Osteocyte (in vitro differentiated cells): Measurements from ENCODE around the gene ZBP1. TPM values are rescaled to one million over a fixed set of nuclear protein-coding genes. Genes with fewer than 3 reads are reported as not detected.

ENCODE experiments used
- DNase-seq: peaks from one replicate; pipeline ENCODE4 v3.0.0; 2021; ENCODE audit warnings: mixed read lengths; ENCODE audit not compliant: unreplicated experiment; ENCODE audit errors: extremely low spot score
- H3K27ac Mint-ChIP-seq: one replicate; pipeline ENCODE4 v1.8.0; 2021; ENCODE audit warnings: mild to moderate bottlenecking, mixed read lengths; ENCODE audit not compliant: unreplicated experiment
- H3K27me3 Mint-ChIP-seq: one replicate; pipeline ENCODE4 v1.8.0; 2021; ENCODE audit warnings: mixed read lengths; ENCODE audit not compliant: unreplicated experiment
- H3K36me3 Mint-ChIP-seq: one replicate; pipeline ENCODE4 v1.8.0; 2021; ENCODE audit warnings: mixed read lengths; ENCODE audit not compliant: unreplicated experiment
- H3K4me1 Mint-ChIP-seq: one replicate; pipeline ENCODE4 v1.8.0; 2021; ENCODE audit warnings: mixed read lengths; ENCODE audit not compliant: unreplicated experiment
- H3K4me3 Mint-ChIP-seq: one replicate; pipeline ENCODE4 v1.8.0; 2021; ENCODE audit warnings: mild to moderate bottlenecking, moderate library complexity, mixed read lengths; ENCODE audit not compliant: unreplicated experiment
- H3K9me3 Mint-ChIP-seq: one replicate; pipeline ENCODE4 v1.8.0; 2021; ENCODE audit warnings: mixed read lengths; ENCODE audit not compliant: unreplicated experiment
- total RNA-seq: library from RNA; stranded (reverse); gene quantifications from 2 replicates; pipeline ENCODE4 v1.2.1, GENCODE V29; 2021
- TF ChIP-seq, protein P1 (sequence below): fragments of 200-600 bp; sonication (generic); IDR thresholded peaks from 2 replicates; pipeline ENCODE4 v1.5.0; 2021; ENCODE audit warnings: antibody characterized with exemption, mild to moderate bottlenecking, moderate library complexity

Gene ZBP1
- total RNA-seq, 1 donor from 2014 or later, result not detected

DNA sequence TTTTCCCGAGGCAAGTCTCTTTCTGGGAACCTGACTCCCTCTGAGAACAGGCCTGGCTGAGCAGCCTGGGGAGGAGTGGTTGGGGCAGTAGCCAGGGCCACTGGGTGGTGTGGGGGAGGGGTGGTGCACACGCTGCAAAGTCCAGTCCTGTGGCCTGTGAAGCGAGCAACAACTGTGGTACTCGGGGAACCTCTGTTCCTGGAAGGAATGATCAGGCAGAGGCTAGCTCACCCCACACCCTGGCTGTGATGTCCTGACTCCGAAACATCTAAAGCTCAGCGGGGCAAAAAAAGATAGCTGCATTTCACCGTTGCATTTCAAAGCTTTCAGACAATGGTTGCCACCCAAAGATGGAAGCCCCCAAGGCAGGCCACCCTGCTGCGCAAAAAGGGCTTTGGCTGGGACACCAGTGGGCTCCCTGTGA, 33.8 kb downstream of the ZBP1 start:
- no peak overlapping the region for H3K27ac Mint-ChIP-seq
- H3K36me3 Mint-ChIP-seq, result no peaks in the 10 kb centered on the region
- no peak overlapping the region for H3K4me3 Mint-ChIP-seq
- TF ChIP-seq, protein P1, sequence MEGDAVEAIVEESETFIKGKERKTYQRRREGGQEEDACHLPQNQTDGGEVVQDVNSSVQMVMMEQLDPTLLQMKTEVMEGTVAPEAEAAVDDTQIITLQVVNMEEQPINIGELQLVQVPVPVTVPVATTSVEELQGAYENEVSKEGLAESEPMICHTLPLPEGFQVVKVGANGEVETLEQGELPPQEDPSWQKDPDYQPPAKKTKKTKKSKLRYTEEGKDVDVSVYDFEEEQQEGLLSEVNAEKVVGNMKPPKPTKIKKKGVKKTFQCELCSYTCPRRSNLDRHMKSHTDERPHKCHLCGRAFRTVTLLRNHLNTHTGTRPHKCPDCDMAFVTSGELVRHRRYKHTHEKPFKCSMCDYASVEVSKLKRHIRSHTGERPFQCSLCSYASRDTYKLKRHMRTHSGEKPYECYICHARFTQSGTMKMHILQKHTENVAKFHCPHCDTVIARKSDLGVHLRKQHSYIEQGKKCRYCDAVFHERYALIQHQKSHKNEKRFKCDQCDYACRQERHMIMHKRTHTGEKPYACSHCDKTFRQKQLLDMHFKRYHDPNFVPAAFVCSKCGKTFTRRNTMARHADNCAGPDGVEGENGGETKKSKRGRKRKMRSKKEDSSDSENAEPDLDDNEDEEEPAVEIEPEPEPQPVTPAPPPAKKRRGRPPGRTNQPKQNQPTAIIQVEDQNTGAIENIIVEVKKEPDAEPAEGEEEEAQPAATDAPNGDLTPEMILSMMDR, result no peak
- peaks cover 22% of the 10 kb centered on the region for H3K4me1 Mint-ChIP-seq
- no peak for DNase-seq
- peaks cover 3% of the 10 kb centered on the region for H3K27me3 Mint-ChIP-seq
- H3K9me3 Mint-ChIP-seq, result no peaks in the 10 kb centered on the region

DNA sequence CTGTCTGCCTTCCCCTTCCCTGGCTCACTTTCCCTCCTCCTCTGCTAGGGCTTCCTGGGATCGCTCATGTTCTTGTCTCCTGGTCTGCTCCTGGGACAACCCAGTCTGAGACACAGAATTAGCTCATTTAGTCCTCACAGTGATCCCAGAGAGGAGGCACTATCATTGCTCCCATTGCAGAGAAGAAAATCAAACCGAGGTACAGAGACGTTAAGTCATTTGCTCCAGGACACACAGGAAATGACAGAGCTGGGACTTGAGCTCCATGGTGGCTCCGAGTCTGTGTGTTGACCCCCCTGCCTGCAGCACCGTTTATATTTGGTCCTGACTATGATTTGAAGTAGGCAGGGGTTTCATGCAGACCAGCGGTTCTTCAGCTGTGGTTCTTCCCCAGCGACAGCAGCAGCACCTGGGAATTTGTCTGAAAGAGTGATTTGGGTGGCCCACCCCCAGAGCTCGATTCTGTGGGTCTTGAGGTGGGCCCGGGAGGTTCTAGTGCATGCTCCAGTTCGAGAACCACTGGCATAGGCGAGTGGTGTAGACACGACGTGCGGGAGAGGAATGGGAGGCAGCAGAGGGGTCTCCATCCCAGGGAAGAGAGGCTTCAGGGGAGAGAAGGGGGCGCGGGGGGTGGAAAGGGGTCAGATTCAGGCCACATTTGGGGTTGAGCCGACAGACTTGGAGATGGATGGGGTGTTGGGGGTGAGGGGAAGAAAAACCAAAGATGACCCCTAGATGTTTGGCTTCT, 34.6 kb downstream of the ZBP1 start:
- Mint-ChIP-seq H3K36me3 (no peaks in the 10 kb centered on the region), H3K27me3 (peaks cover 3% of the 10 kb centered on the region), H3K4me3 (no peak overlapping the region), H3K27ac (no peak overlapping the region), H3K9me3 (no peaks in the 10 kb centered on the region), H3K4me1 (peaks cover 22% of the 10 kb centered on the region)
- no peak for DNase-seq
- TF ChIP-seq, protein P1, result no peak

DNA sequence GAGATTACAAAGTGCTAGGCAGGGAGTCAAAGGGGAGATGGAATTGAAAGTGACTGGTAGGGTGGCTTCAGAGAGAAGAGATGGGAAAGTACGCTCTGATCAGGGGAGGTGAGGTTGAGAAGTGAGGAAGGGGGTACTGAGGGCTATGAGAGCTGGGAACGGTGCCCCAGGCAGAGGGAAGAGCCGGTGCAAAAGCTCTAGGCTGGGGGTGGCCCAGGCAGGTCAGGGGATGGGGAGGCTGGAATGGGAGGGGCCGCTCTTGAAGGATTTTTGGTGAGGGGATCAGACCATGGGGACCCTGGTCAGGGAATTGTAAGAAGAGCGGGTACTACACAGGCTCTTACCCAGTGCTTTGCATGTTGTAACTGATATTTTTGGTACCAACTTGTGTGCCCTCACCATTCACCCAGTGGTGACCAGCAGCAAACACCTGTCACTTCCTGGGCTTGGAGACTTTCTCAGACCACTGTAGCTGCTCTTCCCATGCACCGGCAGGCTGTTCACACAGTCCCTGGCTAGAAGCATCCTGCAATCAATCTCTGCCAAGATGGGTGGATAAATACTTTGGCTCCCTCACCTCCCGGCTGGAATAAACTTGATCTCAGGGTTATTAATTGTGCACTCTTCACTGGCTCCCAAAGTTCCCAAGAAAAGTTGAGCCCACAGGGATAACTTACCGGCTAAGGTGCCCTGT, 35.3 kb downstream of the ZBP1 start:
- TF ChIP-seq, protein P1, result no peak
- H3K4me3 Mint-ChIP-seq, result no peak overlapping the region
- peaks cover 3% of the 10 kb centered on the region for H3K27me3 Mint-ChIP-seq
- H3K9me3 Mint-ChIP-seq, result no peaks in the 10 kb centered on the region
- H3K36me3 Mint-ChIP-seq, result no peaks in the 10 kb centered on the region
- H3K4me1 Mint-ChIP-seq, result peaks cover 22% of the 10 kb centered on the region
- no peak for DNase-seq
- H3K27ac Mint-ChIP-seq, result peak overlapping the region; percentile 58

DNA sequence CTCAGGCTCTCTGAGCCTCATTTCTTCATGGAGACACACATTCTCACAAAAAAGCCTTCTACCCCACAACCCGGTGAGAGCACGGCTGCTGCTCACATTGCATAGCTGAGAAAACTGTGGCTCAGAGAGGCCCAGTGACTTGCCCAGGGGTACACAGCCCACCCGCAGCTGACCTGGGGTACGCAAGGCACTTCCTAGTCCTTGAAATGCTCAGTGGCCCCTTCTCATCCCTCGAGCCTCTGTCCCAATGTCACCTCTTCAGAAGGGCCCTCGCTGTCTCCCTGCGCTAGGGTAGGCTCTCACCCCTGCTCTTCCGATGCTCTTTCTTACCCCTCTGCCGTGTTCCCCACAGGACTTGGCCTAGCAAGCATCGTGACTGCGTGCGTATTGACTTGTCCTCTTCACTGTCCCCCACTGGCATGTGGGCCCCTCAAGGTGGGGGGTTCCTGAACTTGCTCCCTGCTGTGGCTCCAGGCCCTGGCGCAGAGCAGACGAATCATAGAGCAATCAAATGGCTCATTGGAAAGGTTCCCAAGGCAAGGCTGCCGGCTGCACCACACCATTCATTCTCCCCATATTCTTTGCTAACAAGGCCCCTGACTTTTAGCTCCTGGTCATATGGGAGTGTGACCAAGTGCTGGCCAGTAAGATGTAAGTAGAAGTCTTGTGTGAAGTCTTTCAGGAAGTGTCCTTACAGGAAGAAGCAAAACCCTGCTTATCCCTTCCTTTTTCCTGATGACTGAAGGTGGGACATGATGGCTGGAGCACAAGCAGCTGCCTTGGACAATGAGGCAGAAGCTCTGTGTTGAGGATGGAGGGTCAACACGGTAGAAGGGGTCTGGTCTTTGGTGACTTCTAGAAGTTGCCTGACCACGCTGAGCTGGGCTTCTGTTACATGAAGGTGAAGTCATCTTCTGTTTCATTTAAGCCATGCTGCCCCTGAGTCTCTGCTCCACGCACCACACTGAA, 36.7 kb downstream of the ZBP1 start:
- no peak for DNase-seq
- H3K36me3 Mint-ChIP-seq, result no peaks in the 10 kb centered on the region
- H3K27me3 Mint-ChIP-seq, result peaks cover 6% of the 10 kb centered on the region
- H3K9me3 Mint-ChIP-seq, result no peaks in the 10 kb centered on the region
- H3K4me3 Mint-ChIP-seq, result no peak overlapping the region
- peaks cover 22% of the 10 kb centered on the region for H3K4me1 Mint-ChIP-seq
- peak overlapping the region; percentile 90 for H3K27ac Mint-ChIP-seq
- TF ChIP-seq, protein P1, result no peak
